GM21619 (cell line): ENCODE results near the gene MYH9.
"Not testable (repeated sequence)": the region's sequence is repeated elsewhere in the genome, so short reads cannot be mapped to it uniquely, and the experiment has no call there.

ENCODE experiments used
- ATAC-seq: cut with Tn5 transposase; IDR thresholded peaks from one replicate; pipeline ENCODE4 v1.9.1; 2021; ENCODE audit not compliant: unreplicated experiment

Gene MYH9

GRCh38 chr22:36387959-36388726 is at the start of gene MYH9:
TSS of gene MYH9 (minus strand) at chr22:36387967. CDS start at chr22:36349236, 38,731 bp downstream.
- ATAC-seq, result peak; percentile 55

GRCh38 chr22:36435516-36436415 is 48.0 kb upstream of the MYH9 start:
- ATAC-seq, result no peak

- ATAC-seq, result no peak
Observed at GRCh38 chr22:36433318-36434231, 45.8 kb upstream of the MYH9 start.

GRCh38 chr22:36432592-36433317 is 45.0 kb upstream of the MYH9 start:
- no peak for ATAC-seq

- ATAC-seq, result no peak
Observed at GRCh38 chr22:36431977-36432376, 44.2 kb upstream of the MYH9 start.

GRCh38 chr22:36430863-36431262 is 43.1 kb upstream of the MYH9 start:
- ATAC-seq, result no peak

GRCh38 chr22:36427952-36428351 is 40.2 kb upstream of the MYH9 start:
- not testable (repeated sequence) for ATAC-seq

GRCh38 chr22:36425977-36426523 is 38.3 kb upstream of the MYH9 start:
- ATAC-seq, result no peak

GRCh38 chr22:36424901-36425579 is 37.3 kb upstream of the MYH9 start:
- ATAC-seq, result no peak

GRCh38 chr22:36424466-36424865 is 36.7 kb upstream of the MYH9 start:
- ATAC-seq, result not testable (repeated sequence)

- ATAC-seq, result no peak
Observed at GRCh38 chr22:36423461-36424404, 36.0 kb upstream of the MYH9 start.

GRCh38 chr22:36422287-36423014 is 34.7 kb upstream of the MYH9 start:
- ATAC-seq, result no peak

- ATAC-seq, result no peak
Observed at GRCh38 chr22:36419912-36420882, 32.4 kb upstream of the MYH9 start.

GRCh38 chr22:36419177-36419911 is 31.6 kb upstream of the MYH9 start:
- ATAC-seq, result no peak

GRCh38 chr22:36417281-36417686 is 29.5 kb upstream of the MYH9 start:
- ATAC-seq, result no peak
